ENCODE results near the gene C3orf80.

GRCh38 chr3:160195106-160195505 is 30.1 kb upstream of the C3orf80 start:
- TF ChIP-seq CTCF (IDR thresholded peaks at IDR 0.05), result no peak
- no peak for TF ChIP-seq POLR2A (IDR thresholded peaks at IDR 0.05)
